SK-N-SH treated with all-trans-retinoic acid at 6 μM for 48 hours (cell line): Measurements from ENCODE around the gene ASAP2.

Source experiments
- ATAC-seq: fragments of 200-7000 bp; cut with Tn5 transposase; 3 replicates; pipeline ENCODE4 v1.9.1; 2020; ENCODE audit warnings: mild to moderate bottlenecking, moderate library complexity
- ARNTL ChIP-seq: fragments of 450-650 bp; formaldehyde crosslinking; IDR thresholded peaks from 2 replicates; pipeline ENCODE4 v1.5.0; 2020; ENCODE audit warnings: low read depth, mild to moderate bottlenecking, moderate library complexity, borderline replicate concordance
- BACH2 ChIP-seq: fragments of 250-450 bp; sonication (Bioruptor Pico); IDR thresholded peaks from 2 replicates; pipeline ENCODE4 v1.9.0; 2021; ENCODE audit warnings: mild to moderate bottlenecking, borderline replicate concordance
- ESRRG ChIP-seq: fragments of 250-450 bp; sonication (Bioruptor Pico); IDR thresholded peaks from 2 replicates; pipeline ENCODE4 v1.6.1; 2021; ENCODE audit warnings: mild to moderate bottlenecking
- GLIS3 ChIP-seq: fragments of 250-450 bp; sonication (Bioruptor Pico); IDR thresholded peaks from 2 replicates; pipeline ENCODE4 v1.5.0; 2020; ENCODE audit warnings: mild to moderate bottlenecking, moderate library complexity
- ISL1 ChIP-seq: fragments of 250-450 bp; sonication (Bioruptor Pico); IDR thresholded peaks from 2 replicates; pipeline ENCODE4 v2.1.2; 2022; ENCODE audit warnings: mild to moderate bottlenecking, moderate library complexity
- OSR1 ChIP-seq: fragments of 250-450 bp; sonication (Bioruptor Pico); IDR thresholded peaks from 2 replicates; pipeline ENCODE4 v1.8.0; 2022; ENCODE audit warnings: moderate library complexity, mild to moderate bottlenecking, inconsistent platforms
- PPARA ChIP-seq: fragments of 250-450 bp; sonication (Bioruptor Pico); IDR thresholded peaks from 2 replicates; pipeline ENCODE4 v1.5.0; 2020; ENCODE audit warnings: mild to moderate bottlenecking, borderline replicate concordance
- SNAI2 ChIP-seq: fragments of 250-450 bp; sonication (Bioruptor Pico); IDR thresholded peaks from 2 replicates; pipeline ENCODE4 v1.5.0; 2020; ENCODE audit warnings: mild to moderate bottlenecking, moderate library complexity
- TCF4 ChIP-seq: fragments of 250-450 bp; sonication (Bioruptor Pico); IDR thresholded peaks from 2 replicates; pipeline ENCODE4 v1.8.0; 2021; ENCODE audit warnings: mild to moderate bottlenecking, moderate library complexity, borderline replicate concordance
- TOX ChIP-seq: fragments of 250-450 bp; sonication (Bioruptor Pico); IDR thresholded peaks from 2 replicates; pipeline ENCODE4 v1.8.0; 2021; ENCODE audit warnings: mild to moderate bottlenecking, moderate library complexity, borderline replicate concordance
- TSHZ2 ChIP-seq: fragments of 250-450 bp; sonication (Bioruptor Pico); IDR thresholded peaks from 2 replicates; pipeline ENCODE4 v1.5.0; 2020; ENCODE audit warnings: mild to moderate bottlenecking, moderate library complexity
- ZC3H10 ChIP-seq: fragments of 250-450 bp; sonication (Bioruptor Pico); IDR thresholded peaks from 2 replicates; pipeline ENCODE4 v1.5.1; 2021; ENCODE audit warnings: mild to moderate bottlenecking, moderate library complexity
- ZFP3 ChIP-seq: fragments of 250-450 bp; sonication (Bioruptor Pico); IDR thresholded peaks from 2 replicates; pipeline ENCODE4 v1.5.0; 2020; ENCODE audit warnings: mild to moderate bottlenecking, moderate library complexity
- ZFP30 ChIP-seq: fragments of 450-650 bp; formaldehyde crosslinking; IDR thresholded peaks from 2 replicates; pipeline ENCODE4 v1.5.0; 2022; ENCODE audit warnings: mild to moderate bottlenecking, moderate library complexity
- ZNF565 ChIP-seq: fragments of 450-650 bp; formaldehyde crosslinking; conservative IDR thresholded peaks from 2 replicates; pipeline ENCODE4 v1.5.0; 2020; ENCODE audit warnings: low read depth, mild to moderate bottlenecking, moderate library complexity
- ZNF70 ChIP-seq: fragments of 450-650 bp; formaldehyde crosslinking; IDR thresholded peaks from 2 replicates; pipeline ENCODE4 v1.5.0; 2020; ENCODE audit warnings: mild to moderate bottlenecking, moderate library complexity
- ZNF8 ChIP-seq: fragments of 450-650 bp; formaldehyde crosslinking; IDR thresholded peaks from 2 replicates; pipeline ENCODE4 v1.5.0; 2020; ENCODE audit warnings: mild to moderate bottlenecking, moderate library complexity
- TF ChIP-seq, protein P1 (sequence below): fragments of 250-450 bp; sonication (Bioruptor Pico); IDR thresholded peaks from 2 replicates; pipeline ENCODE4 v1.5.1; 2021; ENCODE audit warnings: mild to moderate bottlenecking, moderate library complexity
- TF ChIP-seq, protein P2 (sequence below): fragments of 250-450 bp; sonication (Bioruptor Pico); IDR thresholded peaks from 2 replicates; pipeline ENCODE4 v1.5.1; 2020; ENCODE audit warnings: low read depth, mild to moderate bottlenecking, moderate library complexity
- TF ChIP-seq, protein P3 (sequence below): fragments of 250-450 bp; sonication (Bioruptor Pico); IDR thresholded peaks from 2 replicates; pipeline ENCODE4 v1.8.0; 2020; ENCODE audit warnings: mild to moderate bottlenecking, moderate library complexity, borderline replicate concordance
- TF ChIP-seq, protein P4 (sequence below): fragments of 250-450 bp; sonication (Bioruptor Pico); IDR thresholded peaks from 2 replicates; pipeline ENCODE4 v1.8.0; 2021; ENCODE audit warnings: low read depth, mild to moderate bottlenecking, moderate library complexity, borderline replicate concordance

ASAP2 gene

GRCh38 chr2:9247786-9248185 lies 41.2 kb downstream of the ASAP2 start:
- TF ChIP-seq ZNF70 (CRISPR knock-in tag) (peak; percentile 90), ZNF8 (CRISPR knock-in tag) (peak; percentile 43; the same call in 1 of the 2 replicates), TOX (CRISPR knock-in tag) (no peak), TCF4 (peak; percentile 20; the same call in 1 of the 2 replicates), ARNTL (no peak), ZFP3 (CRISPR knock-in tag) (peak; percentile 19; the same call in 1 of the 2 replicates), TSHZ2 (CRISPR knock-in tag) (peak; percentile 69; the same call in 1 of the 2 replicates), GLIS3 (CRISPR knock-in tag) (no peak)
- TF ChIP-seq, all 23 proteins: peak for 5
- no peak for ATAC-seq

GRCh38 chr2:9248363-9248762 lies 41.8 kb downstream of the ASAP2 start:
- no peak for TF ChIP-seq TSHZ2 (CRISPR knock-in tag)
- no peak for TF ChIP-seq ZFP3 (CRISPR knock-in tag)
- no peak for TF ChIP-seq ARNTL
- no peak for TF ChIP-seq ESRRG
- TF ChIP-seq, protein P1, sequence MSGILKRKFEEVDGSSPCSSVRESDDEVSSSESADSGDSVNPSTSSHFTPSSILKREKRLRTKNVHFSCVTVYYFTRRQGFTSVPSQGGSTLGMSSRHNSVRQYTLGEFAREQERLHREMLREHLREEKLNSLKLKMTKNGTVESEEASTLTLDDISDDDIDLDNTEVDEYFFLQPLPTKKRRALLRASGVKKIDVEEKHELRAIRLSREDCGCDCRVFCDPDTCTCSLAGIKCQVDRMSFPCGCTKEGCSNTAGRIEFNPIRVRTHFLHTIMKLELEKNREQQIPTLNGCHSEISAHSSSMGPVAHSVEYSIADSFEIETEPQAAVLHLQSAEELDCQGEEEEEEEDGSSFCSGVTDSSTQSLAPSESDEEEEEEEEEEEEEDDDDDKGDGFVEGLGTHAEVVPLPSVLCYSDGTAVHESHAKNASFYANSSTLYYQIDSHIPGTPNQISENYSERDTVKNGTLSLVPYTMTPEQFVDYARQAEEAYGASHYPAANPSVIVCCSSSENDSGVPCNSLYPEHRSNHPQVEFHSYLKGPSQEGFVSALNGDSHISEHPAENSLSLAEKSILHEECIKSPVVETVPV (CRISPR knock-in tag) = no peak
- no peak for TF ChIP-seq ZFP30
- TF ChIP-seq ZNF8 (CRISPR knock-in tag) = no peak
- TF ChIP-seq ZC3H10 (CRISPR knock-in tag) = no peak
- no peak for TF ChIP-seq TCF4
- TF ChIP-seq, protein P2, sequence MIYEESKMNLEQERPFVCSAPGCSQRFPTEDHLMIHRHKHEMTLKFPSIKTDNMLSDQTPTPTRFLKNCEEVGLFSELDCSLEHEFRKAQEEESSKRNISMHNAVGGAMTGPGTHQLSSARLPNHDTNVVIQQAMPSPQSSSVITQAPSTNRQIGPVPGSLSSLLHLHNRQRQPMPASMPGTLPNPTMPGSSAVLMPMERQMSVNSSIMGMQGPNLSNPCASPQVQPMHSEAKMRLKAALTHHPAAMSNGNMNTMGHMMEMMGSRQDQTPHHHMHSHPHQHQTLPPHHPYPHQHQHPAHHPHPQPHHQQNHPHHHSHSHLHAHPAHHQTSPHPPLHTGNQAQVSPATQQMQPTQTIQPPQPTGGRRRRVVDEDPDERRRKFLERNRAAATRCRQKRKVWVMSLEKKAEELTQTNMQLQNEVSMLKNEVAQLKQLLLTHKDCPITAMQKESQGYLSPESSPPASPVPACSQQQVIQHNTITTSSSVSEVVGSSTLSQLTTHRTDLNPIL (CRISPR knock-in tag) = no peak
- no peak for ATAC-seq

DNA sequence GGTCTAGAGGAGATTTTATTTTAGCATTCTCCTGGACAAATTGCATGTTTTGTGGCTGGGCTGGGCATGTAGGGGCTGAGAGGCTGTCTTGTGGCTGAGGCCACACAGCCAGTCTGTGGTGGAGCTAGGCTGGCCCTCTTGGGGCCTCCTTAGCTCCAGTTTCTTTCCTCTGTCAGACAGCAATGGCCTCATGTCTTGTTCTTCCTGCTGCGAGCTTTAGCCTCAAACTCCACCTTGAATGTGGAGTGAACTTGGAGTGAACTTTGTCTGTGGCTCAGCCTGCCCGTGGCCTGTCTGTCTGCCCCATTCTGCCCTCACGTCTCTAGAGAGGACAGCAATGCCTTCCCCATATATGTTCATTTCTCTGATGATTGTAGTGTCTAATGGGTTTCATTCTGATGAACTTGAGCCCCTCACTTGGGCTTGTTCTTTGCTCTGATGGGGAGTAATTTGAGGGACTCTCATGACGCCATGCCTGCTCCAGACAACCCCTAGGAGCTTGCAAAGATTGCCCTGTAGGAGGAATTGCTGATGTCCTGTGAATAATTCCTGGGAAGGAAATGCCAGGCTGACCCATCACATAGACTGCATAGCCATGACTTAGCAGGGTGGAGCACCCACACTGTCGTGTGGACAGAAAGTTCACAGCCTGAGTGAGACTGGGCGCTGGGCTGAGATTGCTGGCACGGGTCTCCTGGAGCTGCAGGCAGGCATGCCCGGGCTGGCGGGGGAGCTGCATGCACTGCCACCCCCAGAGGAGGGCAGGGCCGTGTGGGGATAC lies 42.6 kb downstream of the ASAP2 start:
- TF ChIP-seq, protein P3, sequence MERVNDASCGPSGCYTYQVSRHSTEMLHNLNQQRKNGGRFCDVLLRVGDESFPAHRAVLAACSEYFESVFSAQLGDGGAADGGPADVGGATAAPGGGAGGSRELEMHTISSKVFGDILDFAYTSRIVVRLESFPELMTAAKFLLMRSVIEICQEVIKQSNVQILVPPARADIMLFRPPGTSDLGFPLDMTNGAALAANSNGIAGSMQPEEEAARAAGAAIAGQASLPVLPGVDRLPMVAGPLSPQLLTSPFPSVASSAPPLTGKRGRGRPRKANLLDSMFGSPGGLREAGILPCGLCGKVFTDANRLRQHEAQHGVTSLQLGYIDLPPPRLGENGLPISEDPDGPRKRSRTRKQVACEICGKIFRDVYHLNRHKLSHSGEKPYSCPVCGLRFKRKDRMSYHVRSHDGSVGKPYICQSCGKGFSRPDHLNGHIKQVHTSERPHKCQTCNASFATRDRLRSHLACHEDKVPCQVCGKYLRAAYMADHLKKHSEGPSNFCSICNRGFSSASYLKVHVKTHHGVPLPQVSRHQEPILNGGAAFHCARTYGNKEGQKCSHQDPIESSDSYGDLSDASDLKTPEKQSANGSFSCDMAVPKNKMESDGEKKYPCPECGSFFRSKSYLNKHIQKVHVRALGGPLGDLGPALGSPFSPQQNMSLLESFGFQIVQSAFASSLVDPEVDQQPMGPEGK (CRISPR knock-in tag) = no peak
- TF ChIP-seq TCF4 (no peak), ESRRG (no peak), BACH2 (CRISPR knock-in tag) (no peak), ARNTL (no peak), GLIS3 (CRISPR knock-in tag) (no peak), OSR1 (CRISPR knock-in tag) (no peak), PPARA (CRISPR knock-in tag) (no peak), ZFP30 (no peak), SNAI2 (CRISPR knock-in tag) (no peak), ISL1 (CRISPR knock-in tag) (no peak), ZNF565 (no peak), ZFP3 (CRISPR knock-in tag) (no peak)
- TF ChIP-seq, protein P1 (CRISPR knock-in tag) = no peak
- TF ChIP-seq, protein P2 (CRISPR knock-in tag) = no peak
- TF ChIP-seq, protein P4, sequence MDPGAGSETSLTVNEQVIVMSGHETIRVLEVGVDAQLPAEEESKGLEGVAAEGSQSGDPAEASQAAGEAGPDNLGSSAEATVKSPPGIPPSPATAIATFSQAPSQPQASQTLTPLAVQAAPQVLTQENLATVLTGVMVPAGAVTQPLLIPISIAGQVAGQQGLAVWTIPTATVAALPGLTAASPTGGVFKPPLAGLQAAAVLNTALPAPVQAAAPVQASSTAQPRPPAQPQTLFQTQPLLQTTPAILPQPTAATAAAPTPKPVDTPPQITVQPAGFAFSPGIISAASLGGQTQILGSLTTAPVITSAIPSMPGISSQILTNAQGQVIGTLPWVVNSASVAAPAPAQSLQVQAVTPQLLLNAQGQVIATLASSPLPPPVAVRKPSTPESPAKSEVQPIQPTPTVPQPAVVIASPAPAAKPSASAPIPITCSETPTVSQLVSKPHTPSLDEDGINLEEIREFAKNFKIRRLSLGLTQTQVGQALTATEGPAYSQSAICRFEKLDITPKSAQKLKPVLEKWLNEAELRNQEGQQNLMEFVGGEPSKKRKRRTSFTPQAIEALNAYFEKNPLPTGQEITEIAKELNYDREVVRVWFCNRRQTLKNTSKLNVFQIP (CRISPR knock-in tag) = no peak
- peak; percentile 40 for ATAC-seq
